Uterus (tissue), 2 donors: Measurements from ENCODE around the gene EXOSC1.

Experiments used
- CTCF ChIP-seq, 4 experiments: fragments of 200-600 bp in 2 of 4; fragments of 450-650 bp in 2 of 4; sonication (generic) in 2 of 4; IDR thresholded peaks; one replicate each; pipeline ENCODE4 v1.5.1; 2016 to 2019; ENCODE audit warnings: antibody characterized with exemption in 4 of 4, mild to moderate bottlenecking in 2 of 4, moderate library complexity in 1 of 4
- POLR2A ChIP-seq, 2 donors: fragments of 450-650 bp; IDR thresholded peaks; one replicate each; pipeline ENCODE4 v1.6.1; 2016; ENCODE audit warnings: antibody characterized with exemption in 2 of 2, mild to moderate bottlenecking in 1 of 2, moderate library complexity in 1 of 2

- peak; percentile 70 to 84 (median 80) for TF ChIP-seq CTCF (IDR thresholded peaks at IDR 0.05)
- TF ChIP-seq POLR2A (IDR thresholded peaks at IDR 0.05), result no peak
These were observed 17.7 kb upstream of the EXOSC1 start for GRCh38 chr10:97463363-97464132.
